Lung (tissue), 12 donors: ENCODE results near the gene TTLL8. TPM values are rescaled to one million over a fixed set of nuclear protein-coding genes. Genes with fewer than 3 reads are reported as not detected.

Experiments used
- ATAC-seq: fragments of 200-7000 bp; cut with Tn5 transposase; one replicate; pipeline ENCODE4 v1.9.1; 2020; ENCODE audit warnings: moderate number of reproducible peaks; ENCODE audit not compliant: insufficient read depth, low FRiP score
- DNase-seq, 3 donors: peaks; one replicate each; pipeline ENCODE4 v3.0.0-alpha.2; 2013 to 2017
- H3K27ac ChIP-seq, 2 donors: one replicate each; pipeline ENCODE4 v1.5.1; 2013; ENCODE audit warnings: mild to moderate bottlenecking in 2 of 2, moderate library complexity in 2 of 2, control low read depth in 1 of 2, inconsistent platforms in 1 of 2, low read depth in 1 of 2, low read length in 1 of 2
- H3K27me3 ChIP-seq, 3 donors: one replicate each; pipeline ENCODE4 v1.5.1; 2013; ENCODE audit warnings: low read length in 2 of 3; ENCODE audit not compliant: control insufficient read depth in 3 of 3, insufficient read depth in 3 of 3
- H3K36me3 ChIP-seq, 4 donors: one replicate each; pipeline ENCODE4 v1.5.1; 2013; ENCODE audit warnings: low read length in 4 of 4, mild to moderate bottlenecking in 1 of 4, moderate library complexity in 1 of 4; ENCODE audit not compliant: control insufficient read depth in 4 of 4, insufficient read depth in 4 of 4
- H3K4me1 ChIP-seq, 5 donors: one replicate each; pipeline ENCODE4 v1.5.1; 2013; ENCODE audit warnings: low read length in 5 of 5, mild to moderate bottlenecking in 2 of 5, moderate library complexity in 1 of 5; ENCODE audit not compliant: control insufficient read depth in 5 of 5, insufficient read depth in 5 of 5
- H3K4me3 ChIP-seq: one replicate; pipeline ENCODE4 v1.5.1; 2013; ENCODE audit warnings: mild to moderate bottlenecking, control low read depth, moderate library complexity
- H3K9ac ChIP-seq, 2 donors: one replicate each; pipeline ENCODE4 v1.5.1; 2013; ENCODE audit warnings: low read length in 2 of 2, control low read depth in 1 of 2; ENCODE audit not compliant: insufficient read depth in 1 of 2
- H3K9me3 ChIP-seq, 4 donors: one replicate each; pipeline ENCODE4 v1.5.1; 2013; ENCODE audit warnings: low read length in 3 of 4, mild to moderate bottlenecking in 1 of 4, moderate library complexity in 1 of 4; ENCODE audit not compliant: control insufficient read depth in 4 of 4, insufficient read depth in 3 of 4
- CTCF ChIP-seq: IDR thresholded peaks from 2 replicates; pipeline ENCODE4 v1.5.1; 2012; ENCODE audit warnings: mild to moderate bottlenecking; ENCODE audit errors: control extremely low read depth, extremely low read depth
- WGBS, 2 donors: extraction: QIAGEN DNeasy Blood & Tissue Kit; methylation state at CpG; one replicate each; pipeline ENCODE4 v1.1.7; 2013; 5-methylcytosine and 5-hydroxymethylcytosine counted together
- polyA plus RNA-seq, 2 donors: library from polyadenylated mRNA; stranded (reverse); fragments of 200-250 nt; gene quantifications; one replicate each; pipeline ENCODE4 v1.2.1, GENCODE V29; 2013
- total RNA-seq, 2 donors: library from RNA; depleted of rRNA in 1 of 2; stranded (reverse); fragments of >200 nt in 1 of 2; gene quantifications; one replicate each; pipeline ENCODE4 v1.2.1, GENCODE V29; 2014 to 2021
- donor health status: control.
- donor health status: control.
- donor health status: Bipolar disorder and iron deficiency.
- donor health status: healthy.
- donor health status: DM: yes; HTN: yes; CAD: no.

TTLL8 gene
- total and polyA plus RNA-seq, 4 donors = not detected

GRCh38 chr22:50098052-50098451, 40.0 kb upstream of the TTLL8 start:
- Histone ChIP-seq H3K9ac (no peak overlapping the region), H3K4me1 (no peaks in the 10 kb centered on the region), H3K27me3 (no peaks in the 10 kb centered on the region), H3K36me3 (no peaks in the 10 kb centered on the region), H3K9me3 (no peaks in the 10 kb centered on the region), H3K27ac (no peak overlapping the region), H3K4me3 (no peak overlapping the region)
- TF ChIP-seq CTCF = no peak
- 92% methylated on average over 3 of the region's 3 CpGs for WGBS, 2 donors
- DNase-seq (no peak), ATAC-seq (no peak)

DNA sequence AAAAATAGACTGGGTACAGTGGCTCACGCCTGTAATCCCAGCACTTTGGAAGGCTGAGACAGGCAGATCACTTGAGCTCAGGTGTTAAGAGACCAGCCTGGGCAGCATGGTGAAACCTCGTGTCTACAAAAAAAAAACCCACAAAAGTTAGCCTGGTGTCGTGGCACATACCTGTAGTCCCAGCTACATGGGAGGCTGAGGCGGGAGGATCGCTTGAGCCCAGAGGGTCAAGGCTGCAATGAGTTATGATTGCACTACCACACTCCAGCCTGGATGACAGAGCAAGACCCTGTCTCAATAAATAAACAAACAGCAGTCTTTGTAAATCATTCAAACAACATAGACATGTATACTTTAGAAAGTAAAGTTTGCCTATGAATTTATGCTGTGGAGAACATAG, 34.2 kb upstream of the TTLL8 start:
- DNase-seq = no peak
- Histone ChIP-seq H3K9ac (no peak overlapping the region), H3K27ac (no peak overlapping the region), H3K4me3 (no peak overlapping the region), H3K4me1 (peaks cover 0 to 2% (median 0%) of the 10 kb centered on the region in 5 donors), H3K9me3 (peaks cover 0 to 9% (median 0%) of the 10 kb centered on the region in 4 donors), H3K36me3 (no peaks in the 10 kb centered on the region), H3K27me3 (no peaks in the 10 kb centered on the region)
- no peak for TF ChIP-seq CTCF
- ATAC-seq = no peak
- 71 to 84% methylated on average over 5 of the region's 5 CpGs for WGBS, 2 donors

DNA sequence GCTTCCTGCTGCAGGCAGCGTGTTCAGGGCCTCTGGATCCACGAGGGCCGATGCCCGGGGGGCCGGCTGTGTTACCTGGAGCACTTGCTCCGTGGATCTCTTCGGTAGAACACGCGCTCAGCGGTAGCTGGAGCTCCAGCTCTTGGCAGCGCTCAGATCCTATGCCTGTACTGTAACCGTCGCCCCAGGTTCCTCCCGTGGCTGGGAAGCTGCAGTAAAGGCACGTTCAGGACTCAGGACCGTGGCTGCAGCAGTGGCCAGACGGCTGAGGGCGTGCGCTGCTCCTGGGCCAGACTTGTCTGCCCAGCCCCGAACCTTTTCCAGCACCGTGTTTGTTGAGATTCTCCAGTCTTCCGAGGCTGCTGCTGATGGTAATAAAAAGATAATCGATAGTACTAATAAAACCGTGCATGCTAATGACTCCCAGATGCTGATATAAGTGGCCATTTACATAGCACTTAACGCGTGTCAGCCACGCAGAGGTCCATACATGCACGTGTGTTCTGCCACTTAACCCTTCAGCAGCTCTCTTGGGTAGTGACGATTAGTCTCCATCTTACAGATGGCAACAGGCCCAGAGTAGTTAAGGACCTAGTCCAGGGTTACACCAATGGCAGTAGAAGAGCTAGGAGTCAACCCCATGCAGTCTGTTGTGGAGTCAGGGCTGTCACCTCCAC, 33.1 kb upstream of the TTLL8 start:
- DNase-seq (no peak), ATAC-seq (no peak)
- H3K4me1 ChIP-seq = peaks cover 0 to 3% (median 0%) of the 10 kb centered on the region in 5 donors
- 84 to 90% methylated on average over 29 of the region's 29 CpGs for WGBS, 2 donors
- H3K9me3 ChIP-seq = peaks cover 0 to 11% (median 0%) of the 10 kb centered on the region in 4 donors
- H3K4me3 ChIP-seq = no peak overlapping the region
- H3K9ac ChIP-seq = no peak overlapping the region
- H3K36me3 ChIP-seq = no peaks in the 10 kb centered on the region
- TF ChIP-seq CTCF = no peak
- H3K27ac ChIP-seq = no peak overlapping the region
- H3K27me3 ChIP-seq = no peaks in the 10 kb centered on the region

- TF ChIP-seq CTCF = no peak
- no peak for DNase-seq
- H3K27me3 ChIP-seq = no peaks in the 10 kb centered on the region
- no peak overlapping the region for H3K4me3 ChIP-seq
- no peak overlapping the region for H3K27ac ChIP-seq
- H3K9ac ChIP-seq = no peak overlapping the region
- H3K9me3 ChIP-seq = peaks cover 0 to 11% (median 0%) of the 10 kb centered on the region in 4 donors
- no peak for ATAC-seq
- WGBS, 2 donors = 92 to 95% methylated on average over 22 of the region's 22 CpGs
- no peaks in the 10 kb centered on the region for H3K36me3 ChIP-seq
- H3K4me1 ChIP-seq = peaks cover 0 to 3% (median 0%) of the 10 kb centered on the region in 5 donors
Observed at GRCh38 chr22:50090412-50090714, 32.3 kb upstream of the TTLL8 start.
